GM23338 (cell line): Measurements from ENCODE around the gene CHCHD6. TPM values are rescaled to one million over a fixed set of nuclear protein-coding genes. Genes with fewer than 3 reads are reported as not detected.

Experiments
- ATAC-seq: fragments of 200-7000 bp; cut with Tn5 transposase; 3 replicates; pipeline ENCODE4 v1.9.1; 2020
- DNase-seq: peaks from one replicate; pipeline ENCODE4 v3.0.0-alpha.2; 2015; ENCODE audit warnings: low spot score
- H2AFZ ChIP-seq: fragments of 200-600 bp; sonication (generic); 2 replicates; pipeline ENCODE4 v1.8.0; 2016; ENCODE audit warnings: antibody characterized with exemption, mild to moderate bottlenecking, moderate library complexity
- H3F3A ChIP-seq: fragments of 200-600 bp; sonication (generic); replicated peaks from 2 replicates; pipeline ENCODE4 v1.8.0; 2017; ENCODE audit warnings: antibody characterized with exemption, mixed run types, low read depth
- H3K27ac ChIP-seq: fragments of 200-600 bp; sonication (generic); 2 replicates; pipeline ENCODE4 v1.6.1; 2016; ENCODE audit warnings: low read depth
- H3K27me3 ChIP-seq: fragments of 200-600 bp; sonication (generic); 2 replicates; pipeline ENCODE4 v1.8.0; 2016; ENCODE audit warnings: mild to moderate bottlenecking, mixed run types, moderate library complexity; ENCODE audit not compliant: insufficient read depth
- H3K36me3 ChIP-seq: fragments of 200-600 bp; sonication (generic); 2 replicates; pipeline ENCODE4 v1.8.0; 2016; ENCODE audit warnings: mild to moderate bottlenecking; ENCODE audit not compliant: insufficient read depth
- H3K4me1 ChIP-seq: fragments of 200-600 bp; sonication (generic); 2 replicates; pipeline ENCODE4 v1.8.0; 2016; ENCODE audit warnings: mild to moderate bottlenecking, moderate library complexity; ENCODE audit not compliant: insufficient read depth
- H3K4me2 ChIP-seq: fragments of 200-600 bp; sonication (generic); 2 replicates; pipeline ENCODE4 v1.7.1; 2017; ENCODE audit warnings: mixed run types
- H3K4me3 ChIP-seq: fragments of 200-600 bp; sonication (generic); 2 replicates; pipeline ENCODE4 v1.6.1; 2016; ENCODE audit warnings: mixed run types
- H3K79me2 ChIP-seq: fragments of 200-600 bp; sonication (generic); replicated peaks from 2 replicates; pipeline ENCODE4 v1.8.0; 2017; ENCODE audit warnings: mild to moderate bottlenecking; ENCODE audit not compliant: insufficient read depth
- H3K9me2 ChIP-seq: fragments of 200-600 bp; sonication (generic); 2 replicates; pipeline ENCODE4 v1.8.0; 2017; ENCODE audit not compliant: insufficient read depth
- H4K20me1 ChIP-seq: fragments of 200-600 bp; sonication (generic); replicated peaks from 2 replicates; pipeline ENCODE4 v1.8.0; 2017; ENCODE audit warnings: mild to moderate bottlenecking; ENCODE audit not compliant: insufficient read depth
- H3K27ac Mint-ChIP-seq: 2 replicates; pipeline ENCODE4 v1.8.0; 2020; ENCODE audit warnings: inconsistent platforms, mild to moderate bottlenecking, moderate library complexity, mixed read lengths
- H3K27me3 Mint-ChIP-seq: 3 replicates; pipeline ENCODE4 v1.8.0; 2022; ENCODE audit warnings: low read depth, mild to moderate bottlenecking, moderate library complexity, mixed read lengths, inconsistent platforms; ENCODE audit not compliant: insufficient read depth, poor library complexity
- H3K36me3 Mint-ChIP-seq: 3 replicates; pipeline ENCODE4 v1.8.0; 2021; ENCODE audit warnings: low read depth, mild to moderate bottlenecking, inconsistent platforms, moderate library complexity, mixed read lengths
- H3K4me1 Mint-ChIP-seq: 3 replicates; pipeline ENCODE4 v1.8.0; 2020; ENCODE audit warnings: mild to moderate bottlenecking, inconsistent platforms, mixed read lengths
- H3K4me3 Mint-ChIP-seq: 3 replicates; pipeline ENCODE4 v1.8.0; 2021; ENCODE audit warnings: moderate library complexity, mild to moderate bottlenecking, inconsistent platforms, mixed read lengths
- H3K9me3 Mint-ChIP-seq: 3 replicates; pipeline ENCODE4 v1.8.0; 2020; ENCODE audit warnings: moderate library complexity, mild to moderate bottlenecking, inconsistent platforms, mixed read lengths
- CREB1 ChIP-seq: fragments of 250-450 bp; sonication (Bioruptor Pico); IDR thresholded peaks from 2 replicates; pipeline ENCODE4 v1.5.0; 2020; ENCODE audit warnings: low read depth, mild to moderate bottlenecking, moderate library complexity
- ETS1 ChIP-seq: IDR thresholded peaks from 2 replicates; pipeline ENCODE4 v1.6.1; 2016; ENCODE audit warnings: antibody characterized with exemption
- EZH2phosphoT487 ChIP-seq: fragments of 200-600 bp; sonication (generic); IDR thresholded peaks from one replicate; pipeline ENCODE4 v1.8.1; 2018; ENCODE audit warnings: antibody characterized with exemption; ENCODE audit not compliant: unreplicated experiment
- JUNB ChIP-seq: IDR thresholded peaks from one replicate; pipeline ENCODE4 v1.6.1; 2016; ENCODE audit warnings: antibody characterized with exemption; ENCODE audit not compliant: unreplicated experiment
- NANOG ChIP-seq: IDR thresholded peaks from 2 replicates; pipeline ENCODE4 v1.6.1; 2016; ENCODE audit warnings: antibody characterized with exemption, borderline replicate concordance
- POLR2AphosphoS5 ChIP-seq: IDR thresholded peaks from 2 replicates; pipeline ENCODE4 v1.6.1; 2016; ENCODE audit warnings: antibody characterized with exemption, low read depth
- REST ChIP-seq: IDR thresholded peaks from one replicate; pipeline ENCODE4 v1.6.1; 2018; ENCODE audit warnings: antibody characterized with exemption; ENCODE audit not compliant: unreplicated experiment
- STAT1 ChIP-seq: IDR thresholded peaks from one replicate; pipeline ENCODE4 v1.6.1; 2016; ENCODE audit warnings: antibody characterized with exemption; ENCODE audit not compliant: unreplicated experiment
- ZNF331 ChIP-seq: fragments of 250-450 bp; sonication (Bioruptor Pico); IDR thresholded peaks from 2 replicates; pipeline ENCODE4 v1.5.0; 2020; ENCODE audit warnings: low read depth, mild to moderate bottlenecking, moderate library complexity
- ZNF462 ChIP-seq: fragments of 250-450 bp; sonication (Bioruptor Pico); IDR thresholded peaks from 2 replicates; pipeline ENCODE4 v1.5.0; 2020; ENCODE audit warnings: mild to moderate bottlenecking, moderate library complexity
- polyA plus RNA-seq: library from polyadenylated mRNA; unstranded; fragments of >200 nt; fragmentation: Nextera tagmentation; extraction: Ambion mirVana; gene quantifications from 2 replicates; pipeline ENCODE4 v1.2.1, GENCODE V29; 2016
- total RNA-seq: library from RNA; depleted of rRNA; stranded (reverse); fragments of >200 nt; shearing (Covaris generic); gene quantifications from 2 replicates; pipeline ENCODE4 v1.2.3, GENCODE V29; 2014

Gene CHCHD6
- total and polyA plus RNA-seq, 2 experiments from 2014 or later: 28.8 to 43.0 TPM

- H3K9me3 Mint-ChIP-seq: no peaks in the 10 kb centered on the region
- Histone ChIP-seq H3K27me3 (no peaks in the 10 kb centered on the region), H3K4me3 (no peak overlapping the region), H3K4me2 (no peak overlapping the region), H3K9me2 (no peaks in the 10 kb centered on the region; the same call in 1 of the 2 replicates), H3K27ac (no peak overlapping the region), H3K79me2 (no peaks in the 10 kb centered on the region), H4K20me1 (peaks cover 4% of the 10 kb centered on the region; the same call in 1 of the 2 replicates), H3K36me3 (no peaks in the 10 kb centered on the region), H2AFZ (no peak overlapping the region), H3F3A (no peaks in the 10 kb centered on the region), H3K4me1 (peaks cover 16% of the 10 kb centered on the region)
- ATAC-seq (no peak), DNase-seq (no peak)
- TF ChIP-seq REST (no peak), POLR2AphosphoS5 (no peak)
- peak overlapping the region; percentile 18; the same call in 1 of the 2 replicates for H3K27ac Mint-ChIP-seq
- H3K4me1 Mint-ChIP-seq: peaks cover 28% of the 10 kb centered on the region
- H3K27me3 Mint-ChIP-seq: no peaks in the 10 kb centered on the region
- H3K36me3 Mint-ChIP-seq: no peaks in the 10 kb centered on the region
- no peak overlapping the region for H3K4me3 Mint-ChIP-seq
These were observed 191.4 kb downstream of the CHCHD6 start for GRCh38 chr3:126895178-126896066.

- H3K9me3 Mint-ChIP-seq: no peaks in the 10 kb centered on the region
- DNase-seq (no peak), ATAC-seq (no peak)
- no peak overlapping the region for H3K4me3 Mint-ChIP-seq
- no peak overlapping the region for H3K4me2 ChIP-seq
- H3K27ac ChIP-seq: no peak overlapping the region
- no peaks in the 10 kb centered on the region for H3K36me3 ChIP-seq
- peaks cover 16% of the 10 kb centered on the region for H3K4me1 ChIP-seq
- no peaks in the 10 kb centered on the region for H3K27me3 Mint-ChIP-seq
- H3K36me3 Mint-ChIP-seq: no peaks in the 10 kb centered on the region
- no peak overlapping the region for H3K27ac Mint-ChIP-seq
- H3K9me2 ChIP-seq: no peaks in the 10 kb centered on the region; the same call in 1 of the 2 replicates
- no peaks in the 10 kb centered on the region for H3F3A ChIP-seq
- H3K4me1 Mint-ChIP-seq: peaks cover 28% of the 10 kb centered on the region
- peaks cover 4% of the 10 kb centered on the region; the same call in 1 of the 2 replicates for H4K20me1 ChIP-seq
- H3K27me3 ChIP-seq: no peaks in the 10 kb centered on the region
- H2AFZ ChIP-seq: no peak overlapping the region
- H3K4me3 ChIP-seq: no peak overlapping the region
- H3K79me2 ChIP-seq: no peaks in the 10 kb centered on the region
- TF ChIP-seq STAT1 (no peak), NANOG (no peak), CREB1 (CRISPR knock-in tag) (no peak), JUNB (no peak), ZNF331 (CRISPR knock-in tag) (no peak), ZNF462 (CRISPR knock-in tag) (no peak), EZH2phosphoT487 (no peak), ETS1 (no peak)
These were observed 192.0 kb downstream of the CHCHD6 start for GRCh38 chr3:126896067-126896441.
